ENCODE data around the gene GALNT4.

The GALNT4 gene

GRCh38 chr12:89524541-89525304, at the start of gene GALNT4:
GALNT4 (minus strand) TSS chr12:89524796; CDS start chr12:89524549, 247 bp downstream.
- DNase-seq: peak; percentile 95
- in situ Hi-C loops (cut with HindIII; ENCODE audit: low pct_ligation_motif_present, low pct_unique_long_range_greater_than_20kb, low sequenced_read_pairs): no loop called here

- in situ Hi-C loops (cut with HindIII; ENCODE audit: low pct_ligation_motif_present, low pct_unique_long_range_greater_than_20kb, low sequenced_read_pairs): no loop called here
- no peak for DNase-seq
Measured at GRCh38 chr12:89573051-89573810, 48.6 kb upstream of the GALNT4 start.

- in situ Hi-C loops (cut with HindIII; ENCODE audit: low pct_ligation_motif_present, low pct_unique_long_range_greater_than_20kb, low sequenced_read_pairs): no loop called here
- no peak for DNase-seq
Measured at GRCh38 chr12:89571491-89572195, 47.0 kb upstream of the GALNT4 start.

GRCh38 chr12:89568484-89568883, 43.9 kb upstream of the GALNT4 start:
- no peak for DNase-seq
- in situ Hi-C loops (cut with HindIII; ENCODE audit: low pct_ligation_motif_present, low pct_unique_long_range_greater_than_20kb, low sequenced_read_pairs): no loop called here

GRCh38 chr12:89567691-89568239, 43.2 kb upstream of the GALNT4 start:
- no peak for DNase-seq
- in situ Hi-C loops (cut with HindIII; ENCODE audit: low pct_ligation_motif_present, low pct_unique_long_range_greater_than_20kb, low sequenced_read_pairs): no loop called here

GRCh38 chr12:89566615-89567014, 42.0 kb upstream of the GALNT4 start:
- in situ Hi-C loops (cut with HindIII; ENCODE audit: low pct_ligation_motif_present, low pct_unique_long_range_greater_than_20kb, low sequenced_read_pairs): no loop called here

GRCh38 chr12:89565002-89565401, 40.4 kb upstream of the GALNT4 start:
- DNase-seq: no peak
- in situ Hi-C loops (cut with HindIII; ENCODE audit: low pct_ligation_motif_present, low pct_unique_long_range_greater_than_20kb, low sequenced_read_pairs): no loop called here

More at GRCh38 chr12:89566615-89567014, 42.0 kb upstream of the GALNT4 start:
- DNase-seq: no peak

- DNase-seq: no peak
- in situ Hi-C loops (cut with HindIII; ENCODE audit: low pct_ligation_motif_present, low pct_unique_long_range_greater_than_20kb, low sequenced_read_pairs): no loop called here
Measured at GRCh38 chr12:89559753-89560152, 35.2 kb upstream of the GALNT4 start.

GRCh38 chr12:89556976-89557375, 32.4 kb upstream of the GALNT4 start:
- no peak for DNase-seq
- in situ Hi-C loops (cut with HindIII; ENCODE audit: low pct_ligation_motif_present, low pct_unique_long_range_greater_than_20kb, low sequenced_read_pairs): no loop called here

- in situ Hi-C loops (cut with HindIII; ENCODE audit: low pct_ligation_motif_present, low pct_unique_long_range_greater_than_20kb, low sequenced_read_pairs): no loop called here
- no peak for DNase-seq
Measured at GRCh38 chr12:89552376-89552775, 27.8 kb upstream of the GALNT4 start.

GRCh38 chr12:89551747-89552146, 27.2 kb upstream of the GALNT4 start:
- no peak for DNase-seq
- in situ Hi-C loops (cut with HindIII; ENCODE audit: low pct_ligation_motif_present, low pct_unique_long_range_greater_than_20kb, low sequenced_read_pairs): no loop called here

GRCh38 chr12:89547101-89547500, 22.5 kb upstream of the GALNT4 start:
- DNase-seq: no peak
- in situ Hi-C loops (cut with HindIII; ENCODE audit: low pct_ligation_motif_present, low pct_unique_long_range_greater_than_20kb, low sequenced_read_pairs): no loop called here

GRCh38 chr12:89546151-89546550, 21.6 kb upstream of the GALNT4 start:
- in situ Hi-C loops (cut with HindIII; ENCODE audit: low pct_ligation_motif_present, low pct_unique_long_range_greater_than_20kb, low sequenced_read_pairs): no loop called here
- DNase-seq: no peak

GRCh38 chr12:89544681-89545184, 20.1 kb upstream of the GALNT4 start:
- in situ Hi-C loops (cut with HindIII; ENCODE audit: low pct_ligation_motif_present, low pct_unique_long_range_greater_than_20kb, low sequenced_read_pairs): no loop called here
- DNase-seq: peak; percentile 17

- DNase-seq: no peak
- in situ Hi-C loops (cut with HindIII; ENCODE audit: low pct_ligation_motif_present, low pct_unique_long_range_greater_than_20kb, low sequenced_read_pairs): no loop called here
Measured at GRCh38 chr12:89544022-89544421, 19.4 kb upstream of the GALNT4 start.

- in situ Hi-C loops (cut with HindIII; ENCODE audit: low pct_ligation_motif_present, low pct_unique_long_range_greater_than_20kb, low sequenced_read_pairs): no loop called here
- DNase-seq: peak; percentile 85
Measured at GRCh38 chr12:89542912-89543592, 18.5 kb upstream of the GALNT4 start.

GRCh38 chr12:89542236-89542635, 17.6 kb upstream of the GALNT4 start:
- DNase-seq: no peak
- in situ Hi-C loops (cut with HindIII; ENCODE audit: low pct_ligation_motif_present, low pct_unique_long_range_greater_than_20kb, low sequenced_read_pairs): no loop called here

- no peak for DNase-seq
- in situ Hi-C loops (cut with HindIII; ENCODE audit: low pct_ligation_motif_present, low pct_unique_long_range_greater_than_20kb, low sequenced_read_pairs): no loop called here
Measured at GRCh38 chr12:89540586-89540985, 16.0 kb upstream of the GALNT4 start.
